Smooth muscle cell (in vitro differentiated cells): ENCODE data around the gene MROH8. TPM values are rescaled to one million over a fixed set of nuclear protein-coding genes. Genes with fewer than 3 reads are reported as not detected.

Experiments used
- DNase-seq: peaks from one replicate; lab custom pipeline; 2025; ENCODE audit not compliant: unreplicated experiment; lab: John Stamatoyannopoulos, UW
- H2AFZ ChIP-seq: fragments of 200-600 bp; sonication (generic); 2 replicates; pipeline ENCODE4 v1.6.0; 2016; ENCODE audit warnings: antibody characterized with exemption, low read depth, mild to moderate bottlenecking
- H3F3A ChIP-seq: fragments of 200-600 bp; sonication (generic); 2 replicates; pipeline ENCODE4 v1.6.0; 2017; ENCODE audit warnings: antibody characterized with exemption, low read depth
- H3K27ac ChIP-seq: fragments of 200-600 bp; sonication (generic); 2 replicates; pipeline ENCODE4 v1.5.1; 2016; ENCODE audit warnings: low read depth, mild to moderate bottlenecking
- H3K27me3 ChIP-seq: fragments of 200-600 bp; sonication (generic); 2 replicates; pipeline ENCODE4 v1.6.1; 2016; ENCODE audit warnings: low read depth, mild to moderate bottlenecking
- H3K36me3 ChIP-seq: fragments of 200-600 bp; sonication (generic); 2 replicates; pipeline ENCODE4 v1.5.1; 2016; ENCODE audit warnings: low read depth
- H3K4me1 ChIP-seq: fragments of 200-600 bp; sonication (generic); 2 replicates; pipeline ENCODE4 v1.5.1; 2016; ENCODE audit warnings: low read depth
- H3K4me2 ChIP-seq: fragments of 200-600 bp; sonication (generic); 2 replicates; pipeline ENCODE4 v1.6.0; 2016; ENCODE audit warnings: mild to moderate bottlenecking
- H3K4me3 ChIP-seq: fragments of 200-600 bp; sonication (generic); 2 replicates; pipeline ENCODE4 v1.5.1; 2016; ENCODE audit warnings: mild to moderate bottlenecking
- H3K79me2 ChIP-seq: fragments of 200-600 bp; sonication (generic); 2 replicates; pipeline ENCODE4 v1.6.0; 2016; ENCODE audit warnings: low read depth, mild to moderate bottlenecking
- H3K9ac ChIP-seq: fragments of 200-600 bp; sonication (generic); 2 replicates; pipeline ENCODE4 v1.6.0; 2016; ENCODE audit warnings: low read depth
- H3K9me3 ChIP-seq: fragments of 200-600 bp; sonication (generic); replicated peaks from 2 replicates; pipeline ENCODE4 v1.5.1; 2016; ENCODE audit warnings: low read depth
- H4K20me1 ChIP-seq: fragments of 200-600 bp; sonication (generic); 2 replicates; pipeline ENCODE4 v1.6.0; 2016; ENCODE audit warnings: low read depth
- CTCF ChIP-seq: fragments of 200-600 bp; sonication (generic); IDR thresholded peaks from 2 replicates; pipeline ENCODE4 v1.5.1; 2017; ENCODE audit warnings: borderline replicate concordance, mild to moderate bottlenecking, antibody characterized with exemption; ENCODE audit not compliant: insufficient read depth, poor library complexity, severe bottlenecking
- WGBS: methylation state at CpG from one replicate; pipeline ENCODE4 v1.1.7; 2016; ENCODE audit warnings: low lambda C conversion rate; 5-methylcytosine and 5-hydroxymethylcytosine counted together
- polyA plus RNA-seq: library from polyadenylated mRNA; unstranded; fragments of >200 nt; fragmentation: Nextera tagmentation; extraction: Ambion mirVana; gene quantifications from 2 replicates; pipeline ENCODE4 v1.2.1, GENCODE V29; 2016
- total RNA-seq: library from RNA; depleted of rRNA; stranded (reverse); fragments of >200 nt; gene quantifications from 2 replicates; pipeline ENCODE4 v1.2.3, GENCODE V29; 2014

Gene MROH8
- total and polyA plus RNA-seq, 2 experiments from 2014 or later, result 0.81 to 1.6 TPM

GRCh38 chr20:37119356-37120036 is 59.9 kb downstream of the MROH8 start:
- H3K27me3 ChIP-seq, result no peaks in the 10 kb centered on the region
- DNase-seq, result no peak
- no peaks in the 10 kb centered on the region for H3F3A ChIP-seq
- no peak overlapping the region for H2AFZ ChIP-seq
- H3K9me3 ChIP-seq, result no peaks in the 10 kb centered on the region
- 94% methylated on average over 7 of the region's 7 CpGs for WGBS
- H4K20me1 ChIP-seq, result no peaks in the 10 kb centered on the region
- H3K36me3 ChIP-seq, result no peaks in the 10 kb centered on the region
- TF ChIP-seq CTCF, result no peak
- no peaks in the 10 kb centered on the region for H3K79me2 ChIP-seq
- H3K4me2 ChIP-seq, result no peak overlapping the region
- no peak overlapping the region for H3K27ac ChIP-seq
- H3K9ac ChIP-seq, result no peak overlapping the region
- H3K4me3 ChIP-seq, result no peak overlapping the region
- no peaks in the 10 kb centered on the region for H3K4me1 ChIP-seq

- H3K9ac ChIP-seq, result no peak overlapping the region
- no peaks in the 10 kb centered on the region for H3K9me3 ChIP-seq
- H3K27me3 ChIP-seq, result no peaks in the 10 kb centered on the region
- no peak for DNase-seq
- no peak overlapping the region for H3K4me2 ChIP-seq
- no peaks in the 10 kb centered on the region for H4K20me1 ChIP-seq
- no peak for TF ChIP-seq CTCF
- no peaks in the 10 kb centered on the region for H3F3A ChIP-seq
- no peak overlapping the region for H3K4me3 ChIP-seq
- no peak overlapping the region for H2AFZ ChIP-seq
- WGBS, result 88% methylated on average over 8 of the region's 8 CpGs
- H3K79me2 ChIP-seq, result no peaks in the 10 kb centered on the region
- H3K4me1 ChIP-seq, result no peaks in the 10 kb centered on the region
- H3K27ac ChIP-seq, result no peak overlapping the region
- H3K36me3 ChIP-seq, result no peaks in the 10 kb centered on the region
Measured at GRCh38 chr20:37114012-37114411, 65.3 kb downstream of the MROH8 start.

DNA sequence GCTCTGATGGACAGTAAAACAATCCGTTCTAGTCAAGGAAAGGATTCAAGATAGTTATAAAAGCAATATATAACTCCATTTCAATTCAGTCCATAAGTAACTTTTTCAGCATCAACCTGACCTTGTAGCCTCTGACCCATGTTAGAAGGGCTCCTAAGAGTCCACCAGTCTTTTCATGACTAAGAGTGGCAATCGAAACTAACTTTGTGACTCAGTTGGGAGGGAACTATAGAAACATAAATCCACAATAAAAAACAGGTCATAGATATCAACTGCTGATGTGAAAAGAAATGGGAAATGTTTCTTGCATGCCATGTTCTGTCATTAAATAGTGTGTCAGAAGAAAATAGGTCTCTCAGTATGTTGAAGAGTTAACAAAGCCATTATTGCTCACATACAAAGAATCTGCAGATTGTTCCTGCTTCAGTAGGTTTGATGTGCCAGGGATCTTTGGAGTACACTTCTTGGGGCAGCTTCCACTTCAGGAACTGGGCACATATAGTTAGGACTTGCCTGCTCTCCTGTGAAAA is 67.4 kb downstream of the MROH8 start:
- H3K79me2 ChIP-seq, result no peaks in the 10 kb centered on the region
- no peak overlapping the region for H3K4me3 ChIP-seq
- no peak for TF ChIP-seq CTCF
- H4K20me1 ChIP-seq, result no peaks in the 10 kb centered on the region
- no peaks in the 10 kb centered on the region for H3K36me3 ChIP-seq
- H3F3A ChIP-seq, result no peaks in the 10 kb centered on the region
- no peak overlapping the region for H2AFZ ChIP-seq
- WGBS, result 82% methylated on average over 2 of the region's 2 CpGs
- H3K27ac ChIP-seq, result no peak overlapping the region
- H3K27me3 ChIP-seq, result no peaks in the 10 kb centered on the region
- H3K9me3 ChIP-seq, result no peaks in the 10 kb centered on the region
- no peak for DNase-seq
- H3K4me2 ChIP-seq, result no peak overlapping the region
- H3K4me1 ChIP-seq, result no peaks in the 10 kb centered on the region
- no peak overlapping the region for H3K9ac ChIP-seq

DNA sequence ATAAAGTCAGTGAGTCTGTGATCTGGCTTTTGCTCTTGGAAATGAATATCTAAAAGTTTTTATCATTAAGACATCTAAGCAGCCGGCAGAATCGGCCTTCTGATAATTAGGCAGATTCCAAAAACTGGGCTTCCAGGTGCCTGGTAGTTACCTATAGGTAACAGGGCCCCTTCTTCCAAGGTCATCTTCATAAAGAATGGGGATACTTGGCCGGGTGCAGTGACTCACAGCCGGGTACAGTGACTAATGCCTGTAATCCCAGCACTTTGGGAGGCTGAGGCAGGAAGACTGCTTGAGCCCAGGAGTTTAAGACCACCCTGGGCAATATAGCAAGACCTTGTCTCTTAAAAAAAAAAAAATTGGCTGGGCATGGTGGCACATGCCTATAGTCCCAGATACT is 70.7 kb downstream of the MROH8 start:
- Histone ChIP-seq H3K9ac (no peak overlapping the region), H3K27ac (no peak overlapping the region), H3K27me3 (no peaks in the 10 kb centered on the region), H3K4me1 (no peaks in the 10 kb centered on the region), H4K20me1 (no peaks in the 10 kb centered on the region), H3K9me3 (no peaks in the 10 kb centered on the region), H3K36me3 (no peaks in the 10 kb centered on the region), H3K4me3 (no peak overlapping the region), H3F3A (no peaks in the 10 kb centered on the region), H3K79me2 (no peaks in the 10 kb centered on the region), H3K4me2 (no peak overlapping the region), H2AFZ (no peak overlapping the region)
- no peak for TF ChIP-seq CTCF
- no peak for DNase-seq
- 64% methylated on average over 4 of the region's 4 CpGs for WGBS
